ENCODE measurements around the gene TRIM56.

DNA sequence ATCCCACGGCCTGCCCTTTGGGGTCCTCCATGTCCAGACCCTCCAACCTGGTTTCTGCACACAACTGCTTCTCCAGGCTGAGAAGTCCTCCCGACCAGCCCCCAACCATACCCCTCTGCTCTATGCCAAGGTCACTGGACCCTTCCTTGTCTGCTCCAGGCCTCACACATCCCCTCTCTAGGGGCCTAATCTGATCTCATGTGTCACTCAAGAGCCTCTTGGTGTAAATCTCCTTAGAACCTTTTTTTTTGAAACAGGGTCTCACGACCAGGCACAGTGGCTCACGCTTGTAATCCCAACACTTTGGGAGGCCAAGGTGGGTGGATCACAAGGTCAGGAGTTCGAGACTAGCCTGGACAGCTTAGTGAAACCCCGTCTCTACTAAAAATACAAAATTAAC is 24.1 kb downstream of the TRIM56 start:
- TF ChIP-seq, protein P1, sequence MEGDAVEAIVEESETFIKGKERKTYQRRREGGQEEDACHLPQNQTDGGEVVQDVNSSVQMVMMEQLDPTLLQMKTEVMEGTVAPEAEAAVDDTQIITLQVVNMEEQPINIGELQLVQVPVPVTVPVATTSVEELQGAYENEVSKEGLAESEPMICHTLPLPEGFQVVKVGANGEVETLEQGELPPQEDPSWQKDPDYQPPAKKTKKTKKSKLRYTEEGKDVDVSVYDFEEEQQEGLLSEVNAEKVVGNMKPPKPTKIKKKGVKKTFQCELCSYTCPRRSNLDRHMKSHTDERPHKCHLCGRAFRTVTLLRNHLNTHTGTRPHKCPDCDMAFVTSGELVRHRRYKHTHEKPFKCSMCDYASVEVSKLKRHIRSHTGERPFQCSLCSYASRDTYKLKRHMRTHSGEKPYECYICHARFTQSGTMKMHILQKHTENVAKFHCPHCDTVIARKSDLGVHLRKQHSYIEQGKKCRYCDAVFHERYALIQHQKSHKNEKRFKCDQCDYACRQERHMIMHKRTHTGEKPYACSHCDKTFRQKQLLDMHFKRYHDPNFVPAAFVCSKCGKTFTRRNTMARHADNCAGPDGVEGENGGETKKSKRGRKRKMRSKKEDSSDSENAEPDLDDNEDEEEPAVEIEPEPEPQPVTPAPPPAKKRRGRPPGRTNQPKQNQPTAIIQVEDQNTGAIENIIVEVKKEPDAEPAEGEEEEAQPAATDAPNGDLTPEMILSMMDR (IDR thresholded peaks at IDR 0.05; ENCODE audit: insufficient read depth, low read length, poor library complexity, severe bottlenecking): no peak
- TF ChIP-seq EZH2phosphoT487 (conservative IDR thresholded peaks at IDR 0.05; ENCODE audit: low read length): no peak

Data from SU-DHL-6 (cell line).